Mesendoderm (in vitro differentiated cells): ENCODE results near the gene ZNF71.
A peak's percentile ranks its signal among the peaks of the same experiment; 100 is the strongest.

Source experiments
- DNase-seq: peaks from one replicate; pipeline ENCODE4 v3.0.0; 2013
- H2AK5ac ChIP-seq: 2 replicates; pipeline ENCODE4 v1.6.1; 2013; ENCODE audit warnings: low read length, inconsistent platforms
- H2BK120ac ChIP-seq: 2 replicates; pipeline ENCODE4 v1.6.1; 2013; ENCODE audit warnings: low read depth, mild to moderate bottlenecking, low read length, moderate library complexity, mixed read lengths
- H2BK15ac ChIP-seq: replicated peaks from 2 replicates; pipeline ENCODE4 v1.6.1; 2013; ENCODE audit warnings: low read depth, mild to moderate bottlenecking, moderate library complexity
- H2BK5ac ChIP-seq: 2 replicates; pipeline ENCODE4 v1.6.1; 2013; ENCODE audit warnings: low read length, inconsistent platforms
- H3K18ac ChIP-seq: 2 replicates; pipeline ENCODE4 v1.6.1; 2013; ENCODE audit warnings: mild to moderate bottlenecking, low read length, mixed read lengths
- H3K23ac ChIP-seq: one replicate; pipeline ENCODE4 v1.6.1; 2013; ENCODE audit warnings: low read length
- H3K27ac ChIP-seq: 2 replicates; pipeline ENCODE4 v1.5.1; 2013; ENCODE audit warnings: low read depth, mild to moderate bottlenecking, inconsistent platforms, low read length, moderate library complexity
- H3K27me3 ChIP-seq: 2 replicates; pipeline ENCODE4 v1.6.1; 2013; ENCODE audit warnings: low read length, control low read depth, mild to moderate bottlenecking, inconsistent platforms; ENCODE audit not compliant: insufficient read depth, poor library complexity
- H3K36me3 ChIP-seq: 2 replicates; pipeline ENCODE4 v1.6.1; 2013; ENCODE audit warnings: low read length, inconsistent platforms; ENCODE audit not compliant: control insufficient read depth, insufficient read depth
- H3K4ac ChIP-seq: one replicate; pipeline ENCODE4 v1.6.1; 2013; ENCODE audit warnings: low read depth, mild to moderate bottlenecking, low read length, moderate library complexity
- H3K4me1 ChIP-seq: 2 replicates; pipeline ENCODE4 v1.6.1; 2013; ENCODE audit warnings: low read depth, low read length, inconsistent platforms; ENCODE audit not compliant: control insufficient read depth
- H3K4me2 ChIP-seq: 2 replicates; pipeline ENCODE4 v1.6.1; 2013; ENCODE audit warnings: low read length
- H3K4me3 ChIP-seq: 2 replicates; pipeline ENCODE4 v1.5.1; 2013; ENCODE audit warnings: mild to moderate bottlenecking, low read length
- H3K56ac ChIP-seq: one replicate; pipeline ENCODE4 v1.6.1; 2013; ENCODE audit warnings: low read length
- H3K79me1 ChIP-seq: 2 replicates; pipeline ENCODE4 v1.6.1; 2013; ENCODE audit warnings: low read length, inconsistent platforms
- H3K79me2 ChIP-seq: 2 replicates; pipeline ENCODE4 v1.6.1; 2013; ENCODE audit warnings: mild to moderate bottlenecking, low read length; ENCODE audit not compliant: control insufficient read depth, insufficient read depth
- H3K9ac ChIP-seq: 2 replicates; pipeline ENCODE4 v1.6.1; 2013; ENCODE audit warnings: low read length, inconsistent platforms
- H4K5ac ChIP-seq: one replicate; pipeline ENCODE4 v1.6.1; 2013; ENCODE audit warnings: low read length
- H4K8ac ChIP-seq: one replicate; pipeline ENCODE4 v1.6.1; 2013; ENCODE audit warnings: low read depth, mild to moderate bottlenecking, control low read depth, low read length, moderate library complexity
- WGBS: extraction: QIAGEN DNeasy Blood & Tissue Kit; methylation state at CpG from one replicate; pipeline ENCODE4 v1.1.7; 2013; ENCODE audit warnings: low lambda C conversion rate, missing lambda C conversion rate; ENCODE audit not compliant: insufficient coverage; ENCODE audit errors: extremely low coverage; 5-methylcytosine and 5-hydroxymethylcytosine counted together

Gene ZNF71

GRCh38 chr19:56567274-56568120 lies 27.6 kb upstream of the ZNF71 start, which contains the start of gene ZNF470:
Gene ZNF470, plus strand, starts transcription at chr19:56567468. Its CDS starts 2,844 bp downstream, at chr19:56570312.
- H3K27ac ChIP-seq = peak within 1 kb of the TSS; percentile 6
- peak within 1 kb of the TSS; percentile 82 for H3K4me2 ChIP-seq
- no peaks in the 10 kb centered on the region for H3K79me2 ChIP-seq
- H2BK15ac ChIP-seq = no peak within 1 kb of the TSS
- no CpG with 5 or more reads among the region's 66 CpGs for WGBS
- peak; percentile 96 for DNase-seq
- H3K18ac ChIP-seq = peak within 1 kb of the TSS; percentile 41
- no peak within 1 kb of the TSS for H3K23ac ChIP-seq
- no peak within 1 kb of the TSS for H4K8ac ChIP-seq
- H3K36me3 ChIP-seq = peaks cover 3% of the 10 kb centered on the region
- H3K4me3 ChIP-seq = peak within 1 kb of the TSS; percentile 79
- H4K5ac ChIP-seq = no peak within 1 kb of the TSS
- peak within 1 kb of the TSS; percentile 93 for H3K56ac ChIP-seq
- no peaks in the 10 kb centered on the region for H3K79me1 ChIP-seq
- peaks cover 3% of the 10 kb centered on the region for H3K4me1 ChIP-seq
- H2BK5ac ChIP-seq = no peak within 1 kb of the TSS
- no peak within 1 kb of the TSS for H2AK5ac ChIP-seq
- peak within 1 kb of the TSS; percentile 84 for H3K9ac ChIP-seq
- no peak within 1 kb of the TSS for H3K4ac ChIP-seq
- no peaks in the 10 kb centered on the region for H3K27me3 ChIP-seq
- no peak within 1 kb of the TSS for H2BK120ac ChIP-seq

GRCh38 chr19:56572589-56572988 lies 22.5 kb upstream of the ZNF71 start:
- H4K8ac ChIP-seq = no peak overlapping the region
- no peak overlapping the region for H3K18ac ChIP-seq
- no peak overlapping the region for H4K5ac ChIP-seq
- no peak overlapping the region for H3K23ac ChIP-seq
- no peak for DNase-seq
- no CpG with 5 or more reads among the region's 2 CpGs for WGBS
- no peak overlapping the region for H3K56ac ChIP-seq
- no peak overlapping the region for H3K27ac ChIP-seq
- H3K4ac ChIP-seq = no peak overlapping the region
- no peaks in the 10 kb centered on the region for H3K79me2 ChIP-seq
- no peak overlapping the region for H3K9ac ChIP-seq
- no peak overlapping the region for H2BK120ac ChIP-seq
- no peaks in the 10 kb centered on the region for H3K79me1 ChIP-seq
- no peak overlapping the region for H2BK5ac ChIP-seq
- H3K4me1 ChIP-seq = peaks cover 3% of the 10 kb centered on the region
- H3K36me3 ChIP-seq = peaks cover 3% of the 10 kb centered on the region
- no peak overlapping the region for H3K4me3 ChIP-seq
- H2AK5ac ChIP-seq = no peak overlapping the region
- H3K4me2 ChIP-seq = no peak overlapping the region
- no peaks in the 10 kb centered on the region for H3K27me3 ChIP-seq
- no peak overlapping the region for H2BK15ac ChIP-seq

DNA sequence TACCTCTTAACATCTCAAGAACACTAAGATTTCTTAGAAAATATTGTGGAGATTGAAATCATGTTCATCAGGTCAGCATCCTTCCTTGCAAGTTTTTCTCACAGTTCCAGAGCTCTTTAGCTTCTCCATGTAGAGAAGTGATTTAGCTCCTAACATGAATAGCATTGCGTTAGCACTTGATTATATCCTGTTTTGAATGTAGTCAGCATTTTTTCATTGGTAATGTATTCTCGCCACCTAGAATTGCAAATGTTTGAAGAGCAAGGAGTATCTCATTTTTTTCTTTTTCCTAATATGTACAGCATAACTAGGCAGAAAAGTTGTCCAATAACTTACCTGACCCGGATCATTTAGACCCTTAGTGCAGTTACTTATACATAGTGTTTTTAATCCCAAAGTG lies 21.2 kb upstream of the ZNF71 start:
- H3K36me3 ChIP-seq = peaks cover 3% of the 10 kb centered on the region
- H3K56ac ChIP-seq = no peak overlapping the region
- H3K23ac ChIP-seq = no peak overlapping the region
- H3K4me1 ChIP-seq = no peaks in the 10 kb centered on the region
- H3K27ac ChIP-seq = no peak overlapping the region
- DNase-seq = no peak
- WGBS = no CpG with 5 or more reads among the region's 3 CpGs
- no peak overlapping the region for H3K9ac ChIP-seq
- H4K8ac ChIP-seq = no peak overlapping the region
- no peak overlapping the region for H4K5ac ChIP-seq
- no peak overlapping the region for H2BK15ac ChIP-seq
- H3K4me2 ChIP-seq = no peak overlapping the region
- H3K79me2 ChIP-seq = no peaks in the 10 kb centered on the region
- H2BK120ac ChIP-seq = no peak overlapping the region
- no peaks in the 10 kb centered on the region for H3K79me1 ChIP-seq
- no peak overlapping the region for H3K4me3 ChIP-seq
- no peaks in the 10 kb centered on the region for H3K27me3 ChIP-seq
- no peak overlapping the region for H2AK5ac ChIP-seq
- no peak overlapping the region for H2BK5ac ChIP-seq
- no peak overlapping the region for H3K4ac ChIP-seq
- H3K18ac ChIP-seq = no peak overlapping the region

DNA sequence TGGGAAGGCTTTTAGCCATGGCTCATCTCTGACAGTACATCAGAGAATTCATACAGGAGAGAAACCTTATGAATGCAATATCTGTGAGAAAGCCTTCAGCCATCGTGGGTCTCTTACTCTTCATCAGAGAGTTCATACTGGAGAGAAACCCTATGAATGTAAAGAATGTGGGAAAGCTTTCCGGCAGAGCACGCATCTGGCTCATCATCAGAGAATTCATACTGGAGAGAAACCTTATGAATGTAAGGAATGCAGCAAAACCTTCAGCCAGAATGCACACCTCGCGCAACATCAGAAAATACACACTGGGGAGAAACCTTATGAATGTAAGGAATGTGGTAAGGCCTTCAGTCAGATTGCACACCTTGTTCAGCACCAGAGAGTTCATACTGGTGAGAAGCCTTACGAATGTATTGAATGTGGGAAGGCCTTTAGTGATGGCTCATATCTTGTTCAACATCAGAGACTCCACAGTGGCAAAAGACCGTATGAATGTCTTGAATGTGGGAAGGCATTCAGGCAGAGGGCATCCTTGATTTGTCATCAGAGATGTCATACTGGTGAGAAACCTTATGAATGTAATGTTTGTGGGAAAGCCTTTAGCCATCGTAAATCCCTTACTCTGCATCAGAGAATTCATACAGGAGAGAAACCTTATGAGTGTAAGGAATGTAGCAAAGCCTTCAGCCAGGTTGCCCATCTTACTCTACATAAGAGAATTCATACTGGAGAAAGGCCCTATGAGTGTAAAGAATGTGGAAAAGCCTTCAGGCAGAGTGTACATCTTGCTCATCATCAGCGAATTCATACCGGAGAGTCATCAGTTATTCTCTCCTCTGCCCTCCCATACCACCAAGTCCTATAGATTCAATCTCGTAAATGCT lies 17.1 kb upstream of the ZNF71 start:
- no peak overlapping the region for H3K18ac ChIP-seq
- no peak overlapping the region for H2BK15ac ChIP-seq
- no peak overlapping the region for H3K27ac ChIP-seq
- no peaks in the 10 kb centered on the region for H3K79me1 ChIP-seq
- WGBS = no CpG with 5 or more reads among the region's 11 CpGs
- no peak overlapping the region for H3K23ac ChIP-seq
- H3K79me2 ChIP-seq = no peaks in the 10 kb centered on the region
- no peak overlapping the region for H3K56ac ChIP-seq
- no peak overlapping the region for H4K5ac ChIP-seq
- H2BK120ac ChIP-seq = no peak overlapping the region
- no peaks in the 10 kb centered on the region for H3K27me3 ChIP-seq
- no peak overlapping the region for H4K8ac ChIP-seq
- H3K36me3 ChIP-seq = no peaks in the 10 kb centered on the region
- no peaks in the 10 kb centered on the region for H3K4me1 ChIP-seq
- H3K4me3 ChIP-seq = peak overlapping the region; percentile 1
- no peak overlapping the region for H3K9ac ChIP-seq
- no peak overlapping the region for H3K4ac ChIP-seq
- no peak for DNase-seq
- no peak overlapping the region for H2BK5ac ChIP-seq
- no peak overlapping the region for H3K4me2 ChIP-seq
- H2AK5ac ChIP-seq = no peak overlapping the region

DNA sequence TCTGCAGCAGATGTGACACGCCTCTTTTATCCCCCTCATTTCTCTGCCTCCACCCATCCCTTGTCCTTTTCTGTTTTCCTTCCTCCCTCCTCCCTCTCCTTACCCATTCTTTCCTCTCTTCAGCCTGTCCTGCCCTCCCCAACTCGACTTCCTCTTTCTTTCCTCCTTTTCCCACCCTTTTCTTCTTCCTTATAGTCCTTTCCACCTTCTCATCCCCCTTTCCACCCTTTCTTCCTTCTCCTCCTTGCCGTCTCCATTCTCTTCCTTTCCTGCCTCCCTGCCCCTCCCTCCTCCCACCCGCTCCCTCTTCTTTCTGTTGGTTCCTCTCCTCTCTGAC lies 688 bp upstream of the ZNF71 start:
- peaks cover 2% of the 10 kb centered on the region for H3K4me1 ChIP-seq
- no peak overlapping the region for H2BK5ac ChIP-seq
- no peak overlapping the region for H3K56ac ChIP-seq
- no peak overlapping the region for H4K8ac ChIP-seq
- no peak overlapping the region for H3K4ac ChIP-seq
- no peak overlapping the region for H3K23ac ChIP-seq
- no peak overlapping the region for H2AK5ac ChIP-seq
- no peak overlapping the region for H2BK120ac ChIP-seq
- no peak overlapping the region for H2BK15ac ChIP-seq
- H3K9ac ChIP-seq = no peak overlapping the region
- H3K18ac ChIP-seq = no peak overlapping the region
- DNase-seq = no peak
- H3K27me3 ChIP-seq = no peaks in the 10 kb centered on the region
- no peak overlapping the region for H3K4me3 ChIP-seq
- no peak overlapping the region for H3K4me2 ChIP-seq
- WGBS = no CpG with 5 or more reads among the region's 4 CpGs
- H3K79me2 ChIP-seq = peaks cover 14% of the 10 kb centered on the region
- no peak overlapping the region for H4K5ac ChIP-seq
- H3K79me1 ChIP-seq = peaks cover 18% of the 10 kb centered on the region
- no peaks in the 10 kb centered on the region for H3K36me3 ChIP-seq
- no peak overlapping the region for H3K27ac ChIP-seq
